ENCODE measurements around the gene SOAT1.

DNA sequence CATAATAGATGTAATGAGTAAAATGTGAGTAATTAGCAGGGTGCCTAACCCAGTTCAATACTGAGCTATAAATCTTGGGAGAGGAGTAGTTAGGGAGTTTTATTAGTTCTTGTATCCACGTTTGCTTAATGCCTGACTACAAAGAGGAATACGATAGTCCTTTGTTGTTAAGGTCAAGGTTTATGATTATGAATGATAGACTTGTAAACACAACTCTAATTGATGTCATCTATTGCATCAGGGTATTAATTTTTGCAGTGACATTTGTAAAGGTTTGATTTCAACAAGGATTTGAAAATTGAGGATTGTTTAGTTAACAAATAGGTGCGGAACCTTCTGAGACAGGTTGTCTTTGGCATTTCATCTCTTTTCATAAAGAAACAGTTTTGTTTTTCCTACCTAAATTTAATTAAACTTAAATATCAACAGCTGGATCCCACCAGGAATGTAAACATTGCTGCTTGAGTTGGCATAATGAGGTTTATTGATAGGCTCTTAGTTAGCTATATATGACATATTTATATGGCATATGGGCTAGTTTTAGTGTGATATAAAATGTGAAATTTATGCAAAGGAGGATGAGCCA is 9.7 kb downstream of the SOAT1 start:
- no peak for TF ChIP-seq CTCF (IDR thresholded peaks at IDR 0.05)
- TF ChIP-seq POLR2A (IDR thresholded peaks at IDR 0.05) = no peak
